GM12873 (cell line): ENCODE data around the gene ANKRD29.

Experiments used
- TF ChIP-seq, protein P1 (sequence below): IDR thresholded peaks from 2 replicates; pipeline ENCODE4 v1.5.1; 2012; ENCODE audit warnings: low read depth, mild to moderate bottlenecking, moderate library complexity, low read length, control low read depth; ENCODE audit not compliant: insufficient read depth; ENCODE audit errors: missing control alignments

Gene ANKRD29, protein sequence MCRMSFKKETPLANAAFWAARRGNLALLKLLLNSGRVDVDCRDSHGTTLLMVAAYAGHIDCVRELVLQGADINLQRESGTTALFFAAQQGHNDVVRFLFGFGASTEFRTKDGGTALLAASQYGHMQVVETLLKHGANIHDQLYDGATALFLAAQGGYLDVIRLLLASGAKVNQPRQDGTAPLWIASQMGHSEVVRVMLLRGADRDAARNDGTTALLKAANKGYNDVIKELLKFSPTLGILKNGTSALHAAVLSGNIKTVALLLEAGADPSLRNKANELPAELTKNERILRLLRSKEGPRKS

DNA sequence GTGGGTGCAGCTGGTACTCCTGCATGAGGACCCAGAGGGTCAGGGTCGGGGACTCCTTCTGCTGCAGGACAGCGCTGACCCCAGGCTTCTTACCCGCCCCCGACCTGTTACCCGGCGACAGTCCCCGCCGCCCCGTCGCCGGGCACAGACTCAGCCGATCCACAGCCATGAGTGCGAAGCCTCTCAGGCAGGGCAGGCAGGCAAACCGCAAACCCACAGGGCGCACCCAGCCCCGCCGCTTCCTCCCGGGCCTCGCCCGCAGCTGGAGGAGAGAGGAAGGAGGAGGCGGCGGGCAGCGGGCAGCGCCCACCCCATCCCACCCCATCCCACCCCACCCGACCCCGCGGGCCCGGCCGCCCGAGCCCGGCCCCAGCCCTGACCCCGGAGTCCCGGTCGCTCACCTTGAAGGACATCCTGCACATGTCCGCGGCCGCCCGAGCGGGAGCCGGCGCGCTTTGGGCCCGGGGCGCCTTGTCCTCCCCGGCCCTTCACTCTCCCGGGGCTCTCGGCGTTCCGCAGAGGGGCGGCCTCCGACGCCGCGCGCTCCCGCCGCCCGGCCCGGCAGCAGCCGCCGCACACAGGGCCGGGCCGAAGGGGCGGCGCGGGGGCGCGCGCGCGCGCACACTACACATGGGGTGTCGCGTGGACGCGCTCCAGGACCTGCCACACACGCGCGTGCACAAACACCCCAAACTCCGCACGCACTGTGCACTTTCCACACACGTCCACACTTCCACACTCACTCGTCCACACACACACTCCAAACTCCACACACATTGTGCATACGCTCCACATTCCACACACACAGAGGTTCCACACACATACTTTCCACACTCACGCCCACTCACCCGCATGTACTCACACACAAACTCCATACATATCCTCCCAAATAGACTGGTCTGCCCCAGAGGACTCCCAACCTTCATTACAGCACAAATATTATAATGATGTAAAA is at the start of gene ANKRD29:
Gene ANKRD29 (minus strand): TSS at position 603 of the 955 bp plus-strand sequence. CDS start 181 bp downstream, at position 422.
- TF ChIP-seq, protein P1, sequence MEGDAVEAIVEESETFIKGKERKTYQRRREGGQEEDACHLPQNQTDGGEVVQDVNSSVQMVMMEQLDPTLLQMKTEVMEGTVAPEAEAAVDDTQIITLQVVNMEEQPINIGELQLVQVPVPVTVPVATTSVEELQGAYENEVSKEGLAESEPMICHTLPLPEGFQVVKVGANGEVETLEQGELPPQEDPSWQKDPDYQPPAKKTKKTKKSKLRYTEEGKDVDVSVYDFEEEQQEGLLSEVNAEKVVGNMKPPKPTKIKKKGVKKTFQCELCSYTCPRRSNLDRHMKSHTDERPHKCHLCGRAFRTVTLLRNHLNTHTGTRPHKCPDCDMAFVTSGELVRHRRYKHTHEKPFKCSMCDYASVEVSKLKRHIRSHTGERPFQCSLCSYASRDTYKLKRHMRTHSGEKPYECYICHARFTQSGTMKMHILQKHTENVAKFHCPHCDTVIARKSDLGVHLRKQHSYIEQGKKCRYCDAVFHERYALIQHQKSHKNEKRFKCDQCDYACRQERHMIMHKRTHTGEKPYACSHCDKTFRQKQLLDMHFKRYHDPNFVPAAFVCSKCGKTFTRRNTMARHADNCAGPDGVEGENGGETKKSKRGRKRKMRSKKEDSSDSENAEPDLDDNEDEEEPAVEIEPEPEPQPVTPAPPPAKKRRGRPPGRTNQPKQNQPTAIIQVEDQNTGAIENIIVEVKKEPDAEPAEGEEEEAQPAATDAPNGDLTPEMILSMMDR = no peak

GRCh38 chr18:23712445-23712844 is 49.7 kb upstream of the ANKRD29 start:
- TF ChIP-seq, protein P1 = no peak

DNA sequence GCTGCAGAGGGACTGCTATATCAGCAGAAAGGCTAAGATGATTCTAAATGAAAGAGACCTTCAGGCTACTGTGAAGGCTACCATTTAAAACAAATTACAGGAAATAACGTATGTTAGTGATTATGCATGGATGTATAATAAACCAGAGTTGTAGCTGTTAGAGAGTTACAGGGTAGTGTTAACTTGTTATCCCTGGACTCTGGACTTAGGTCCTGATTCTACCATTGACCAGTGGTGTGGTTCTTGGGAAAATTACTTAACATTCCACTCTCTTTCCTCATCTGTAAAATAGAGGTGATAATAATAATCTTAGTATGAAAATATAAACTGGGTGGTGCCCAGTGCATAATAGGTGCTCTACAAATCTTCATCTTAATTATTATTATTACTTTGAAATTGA is 48.7 kb upstream of the ANKRD29 start:
- TF ChIP-seq, protein P1 = no peak

- TF ChIP-seq, protein P1 = no peak
Measured at GRCh38 chr18:23710946-23711345, 48.2 kb upstream of the ANKRD29 start.

- TF ChIP-seq, protein P1 = no peak
Measured at GRCh38 chr18:23710068-23710527, 47.4 kb upstream of the ANKRD29 start.

DNA sequence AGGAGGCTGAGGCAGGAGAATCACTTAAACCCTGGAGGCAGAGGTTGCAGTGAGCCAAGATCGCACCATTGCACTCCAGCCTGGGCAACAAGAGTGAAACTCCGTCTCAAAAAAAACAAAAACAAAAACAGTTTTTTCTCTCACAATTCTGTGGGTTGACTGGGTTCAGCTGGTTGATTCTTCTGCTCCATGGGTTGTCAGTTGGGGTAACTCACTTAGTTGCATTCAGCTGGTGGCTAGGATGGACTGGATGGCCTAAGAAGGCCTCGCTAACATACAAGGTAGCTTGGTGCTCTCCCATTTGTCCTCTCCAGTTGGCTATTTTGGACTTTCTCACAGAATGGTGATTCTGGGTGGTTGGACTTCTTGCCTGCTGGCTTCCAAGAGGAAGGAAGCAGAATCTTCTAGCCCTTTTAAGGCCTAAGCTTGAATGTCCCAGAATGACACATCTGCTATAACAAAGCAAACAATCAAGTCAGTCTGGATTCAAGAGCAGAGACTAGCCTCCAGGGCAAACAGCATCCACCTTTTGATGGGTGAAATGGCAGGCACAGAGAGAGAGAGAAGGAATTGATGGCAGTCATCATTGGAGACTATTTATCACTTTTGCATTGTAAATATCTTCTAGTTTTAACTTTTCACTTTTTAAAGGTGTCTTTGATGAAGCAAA is 44.4 kb upstream of the ANKRD29 start:
- TF ChIP-seq, protein P1 = no peak
